GM18526 (cell line): ENCODE results near the gene HOXC13.

Experiments used
- POLR2A ChIP-seq: IDR thresholded peaks from 3 replicates; pipeline ENCODE4 v1.6.1; 2011; ENCODE audit not compliant: insufficient read length; ENCODE audit errors: extremely low read depth

Gene HOXC13

DNA sequence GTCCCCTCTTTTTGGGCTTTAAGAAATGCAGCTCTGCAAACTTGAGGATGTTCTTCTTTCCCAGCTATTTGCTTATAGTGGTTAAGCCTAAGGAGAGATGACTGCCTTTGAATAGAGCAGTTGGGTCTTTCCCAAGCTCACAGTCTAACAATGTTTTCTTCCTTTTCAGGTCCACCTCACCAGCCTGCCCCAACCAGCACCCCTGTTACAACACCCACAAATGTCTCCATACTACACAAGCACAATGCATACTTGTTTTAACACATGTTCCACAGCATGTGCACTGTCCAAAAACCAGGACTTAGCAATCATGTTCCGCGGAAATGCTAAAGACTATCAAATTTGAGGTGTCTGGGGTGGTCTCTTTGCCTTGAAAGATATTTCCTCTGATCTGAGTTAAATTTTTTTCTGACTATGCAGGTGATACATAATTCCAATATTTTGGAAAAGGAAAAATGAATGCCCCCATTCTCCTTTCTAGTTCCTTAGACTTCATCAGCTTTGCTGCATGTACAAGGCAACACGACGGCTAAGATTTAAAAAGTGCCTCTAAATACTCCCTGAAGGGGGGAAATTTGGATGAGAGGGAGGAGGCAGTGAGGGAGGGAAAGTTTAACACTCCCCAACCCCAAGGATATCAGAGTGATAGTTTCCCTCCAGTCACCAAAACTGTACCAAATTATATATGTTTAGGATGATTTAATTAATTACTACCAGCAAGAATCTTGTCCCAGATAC is 6.6 kb upstream of the HOXC13 start:
- no peak for TF ChIP-seq POLR2A

DNA sequence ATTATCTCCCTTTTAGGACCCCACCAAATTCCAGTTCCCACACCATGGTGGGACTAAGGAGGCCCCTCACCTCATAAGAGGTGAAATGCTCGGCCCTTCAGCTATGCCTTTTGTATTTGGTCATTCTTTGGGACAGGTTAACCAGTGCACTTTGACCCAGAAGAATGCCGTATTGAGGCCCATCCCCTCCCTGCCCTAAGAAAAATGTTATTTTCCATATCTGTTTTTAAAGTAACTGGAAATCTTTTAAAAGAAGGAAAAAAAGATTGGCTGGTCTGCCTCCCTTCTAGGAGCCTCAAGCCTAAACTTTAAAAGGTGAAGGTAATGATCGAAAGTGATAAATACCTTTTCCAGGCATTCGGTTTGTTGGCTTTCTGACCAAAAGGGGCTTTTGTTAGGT is 5.7 kb upstream of the HOXC13 start:
- TF ChIP-seq POLR2A, result no peak

DNA sequence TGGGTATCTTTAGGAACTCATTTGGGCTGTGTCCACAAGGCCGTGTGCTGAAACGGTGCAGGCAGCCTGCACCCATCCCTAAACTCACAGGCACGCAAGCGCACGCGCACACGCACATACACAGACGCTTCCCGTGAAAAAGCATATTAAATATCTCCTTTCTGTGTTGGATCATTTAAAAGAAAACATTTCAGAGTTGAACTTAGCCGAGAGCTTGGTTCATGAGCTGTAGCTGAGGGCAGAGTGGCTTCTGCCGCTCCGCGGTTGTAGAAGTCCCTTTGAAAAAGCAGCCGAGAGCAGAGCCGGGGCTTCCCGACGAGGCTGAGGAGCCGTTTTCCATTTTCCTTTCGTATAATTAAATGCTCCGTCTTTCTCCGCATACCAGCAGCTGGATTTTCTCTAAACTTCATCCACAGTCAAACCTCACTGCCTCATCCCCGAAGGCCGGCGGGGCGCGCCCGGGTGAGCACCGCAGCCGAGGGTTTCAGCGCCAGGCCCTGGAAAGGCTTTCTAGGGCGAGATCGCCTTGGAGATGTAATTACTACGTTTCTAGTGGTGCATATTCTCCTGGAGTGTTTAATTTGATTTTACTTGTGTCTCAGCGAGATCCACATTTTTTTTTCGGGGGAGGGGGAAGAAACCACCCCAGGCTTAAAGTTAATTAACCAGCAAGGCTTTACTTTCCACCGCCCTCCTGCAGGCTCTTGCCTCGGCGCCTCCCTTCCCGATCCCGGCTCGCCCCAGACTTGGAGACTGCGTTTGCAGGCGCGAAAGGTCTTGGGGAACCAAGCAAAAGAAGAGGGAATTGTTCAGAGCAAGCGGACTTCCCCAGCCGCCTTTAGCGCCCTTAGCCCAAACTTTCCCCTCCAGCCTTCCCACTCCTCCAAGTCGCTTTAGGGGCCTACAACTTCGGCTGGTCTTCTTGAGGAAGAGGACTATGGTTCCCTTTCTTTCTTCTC is 3.0 kb upstream of the HOXC13 start:
- no peak for TF ChIP-seq POLR2A

GRCh38 chr12:53937099-53937498 is 1.5 kb upstream of the HOXC13 start:
- no peak for TF ChIP-seq POLR2A

GRCh38 chr12:53937596-53938325 is 870 bp upstream of the HOXC13 start:
- TF ChIP-seq POLR2A, result no peak

GRCh38 chr12:53939141-53940108 is 794 bp downstream of the HOXC13 start:
- no peak for TF ChIP-seq POLR2A

GRCh38 chr12:53940443-53941014 is 1.9 kb downstream of the HOXC13 start:
- no peak for TF ChIP-seq POLR2A

GRCh38 chr12:53941187-53941586 is 2.6 kb downstream of the HOXC13 start:
- TF ChIP-seq POLR2A, result no peak

GRCh38 chr12:53941750-53942149 is 3.1 kb downstream of the HOXC13 start:
- TF ChIP-seq POLR2A, result no peak

GRCh38 chr12:53942467-53942997 is 3.9 kb downstream of the HOXC13 start:
- TF ChIP-seq POLR2A, result no peak

DNA sequence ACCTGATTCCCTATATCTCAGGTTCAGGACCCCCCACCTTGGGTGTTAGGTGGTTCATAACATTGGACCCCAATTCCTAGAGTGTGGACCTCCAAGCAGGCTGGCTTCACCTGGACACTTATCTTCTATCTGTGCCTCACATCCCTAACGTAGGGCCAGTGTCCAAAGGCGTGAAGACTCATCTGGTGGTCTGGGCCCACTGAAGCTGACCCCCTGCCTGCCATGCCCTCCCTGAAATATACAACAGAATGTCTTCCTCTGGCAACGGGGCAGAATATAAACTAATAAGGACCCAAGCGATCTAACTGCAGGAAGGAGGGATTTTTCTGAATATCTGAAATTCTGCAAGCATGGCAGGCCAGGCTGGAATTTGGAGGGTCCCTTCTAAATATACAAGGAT is 5.6 kb downstream of the HOXC13 start:
- no peak for TF ChIP-seq POLR2A

DNA sequence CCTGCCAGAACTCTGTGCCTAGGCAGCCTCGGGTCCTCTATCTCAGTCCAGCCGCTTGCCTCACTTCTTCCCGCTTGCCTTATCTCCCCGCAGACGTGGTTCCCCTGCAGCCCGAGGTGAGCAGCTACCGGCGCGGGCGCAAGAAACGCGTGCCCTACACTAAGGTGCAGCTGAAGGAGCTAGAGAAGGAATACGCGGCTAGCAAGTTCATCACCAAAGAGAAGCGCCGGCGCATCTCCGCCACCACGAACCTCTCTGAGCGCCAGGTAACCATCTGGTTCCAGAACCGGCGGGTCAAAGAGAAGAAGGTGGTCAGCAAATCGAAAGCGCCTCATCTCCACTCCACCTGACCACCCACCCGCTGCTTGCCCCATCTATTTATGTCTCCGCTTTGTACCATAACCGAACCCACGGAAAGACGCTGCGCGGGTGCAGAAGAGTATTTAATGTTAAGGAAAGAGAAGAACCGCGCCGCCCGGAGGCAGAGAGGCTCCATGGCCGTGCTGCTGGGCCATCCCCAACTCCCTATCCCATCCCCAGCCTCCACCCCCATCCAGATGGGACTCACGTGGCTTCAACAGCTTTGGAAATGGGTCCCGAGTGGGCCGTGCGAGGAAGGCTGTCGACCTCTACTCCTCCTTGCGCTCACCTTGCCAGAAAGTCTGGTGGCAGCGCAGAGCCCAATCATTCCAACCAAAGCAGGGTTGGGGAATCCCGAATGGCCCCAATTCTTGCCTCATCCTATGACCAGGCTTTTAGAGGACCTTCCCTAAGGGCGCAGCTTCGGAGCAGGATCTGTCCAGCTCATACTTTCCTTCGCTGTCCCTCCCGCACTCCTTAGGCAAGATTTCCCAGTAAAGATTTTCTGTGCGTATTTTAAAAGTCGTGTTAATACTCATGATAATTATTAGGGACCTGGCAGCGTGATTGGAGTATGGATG is 6.5 kb downstream of the HOXC13 start:
- TF ChIP-seq POLR2A, result no peak

DNA sequence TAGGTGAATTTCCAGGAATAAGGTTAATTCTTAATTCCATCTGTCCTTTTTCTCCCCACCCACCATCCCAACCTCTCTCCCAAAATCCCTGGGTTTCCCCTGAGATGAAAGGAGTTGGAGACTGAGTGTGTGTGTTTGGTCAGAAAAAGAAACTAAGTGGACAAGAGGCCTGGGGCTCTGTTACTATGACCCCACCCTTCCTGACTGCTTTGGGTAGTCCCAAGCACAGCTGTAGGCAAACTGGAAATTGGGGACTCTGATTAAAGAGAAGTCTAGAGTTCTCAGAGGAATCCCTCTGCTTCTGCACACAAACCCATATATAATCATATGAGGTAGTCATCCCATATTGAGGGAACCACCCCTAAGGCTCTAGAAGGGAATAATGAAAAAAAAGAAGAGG is 9.1 kb downstream of the HOXC13 start:
- TF ChIP-seq POLR2A, result no peak
